A549 (cell line): ENCODE results near the gene TLE1.

Experiments used
- EP300 ChIP-seq, 2 experiments: fragments of >200 bp; sonication (Bioruptor Twin); formaldehyde crosslinking; IDR thresholded peaks; 2 replicates in 1 of 2; 3 replicates in 1 of 2; pipeline ENCODE4 v1.6.1; 2016 to 2017
- TF ChIP-seq, protein P1 (sequence below): fragments of >200 bp; sonication (Bioruptor Twin); formaldehyde crosslinking; IDR thresholded peaks from 3 replicates; pipeline ENCODE4 v1.5.1; 2016

DNA sequence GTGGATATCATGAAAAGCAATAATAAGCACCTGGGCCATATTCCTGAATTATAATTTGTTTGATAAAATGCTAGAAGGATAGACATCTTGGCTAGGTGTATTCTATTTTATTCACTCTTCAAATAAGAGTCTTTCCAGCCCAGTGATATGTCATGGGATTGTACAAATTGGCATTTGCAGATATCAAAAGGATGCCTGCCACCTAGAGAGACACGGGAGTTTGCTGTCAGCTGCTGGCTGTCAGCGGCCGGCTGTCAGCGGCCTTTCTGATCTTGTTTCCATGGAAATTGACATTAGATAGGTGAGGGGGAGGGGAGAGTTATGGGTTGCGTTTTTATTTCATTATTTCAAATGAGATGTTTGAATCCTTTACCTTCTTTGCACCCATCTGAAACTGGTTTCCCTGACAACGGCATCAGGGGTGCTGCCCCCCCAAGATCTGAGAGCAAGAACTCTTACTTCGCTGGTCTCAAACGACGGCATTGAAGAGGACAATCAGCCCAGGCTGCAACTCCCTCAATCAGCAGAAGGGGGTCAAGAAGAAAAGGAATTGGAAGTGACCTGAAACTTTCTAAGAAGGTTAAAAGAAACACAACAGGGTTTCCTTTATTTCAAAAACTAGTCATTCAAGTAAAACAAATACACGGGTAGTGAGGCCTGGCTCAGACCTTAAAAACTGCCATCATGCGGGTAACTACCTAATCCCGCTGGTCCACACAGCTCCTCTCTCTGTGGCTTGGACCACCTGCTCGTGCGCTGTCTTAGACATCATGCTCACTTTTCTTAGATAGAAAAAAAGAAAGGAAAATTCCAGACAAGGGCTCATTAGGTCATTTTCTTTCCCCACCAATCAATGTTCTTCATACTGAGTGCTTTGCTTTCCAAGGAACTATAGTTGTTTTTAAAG lies 115.7 kb downstream of the TLE1 start:
- TF ChIP-seq, protein P1, sequence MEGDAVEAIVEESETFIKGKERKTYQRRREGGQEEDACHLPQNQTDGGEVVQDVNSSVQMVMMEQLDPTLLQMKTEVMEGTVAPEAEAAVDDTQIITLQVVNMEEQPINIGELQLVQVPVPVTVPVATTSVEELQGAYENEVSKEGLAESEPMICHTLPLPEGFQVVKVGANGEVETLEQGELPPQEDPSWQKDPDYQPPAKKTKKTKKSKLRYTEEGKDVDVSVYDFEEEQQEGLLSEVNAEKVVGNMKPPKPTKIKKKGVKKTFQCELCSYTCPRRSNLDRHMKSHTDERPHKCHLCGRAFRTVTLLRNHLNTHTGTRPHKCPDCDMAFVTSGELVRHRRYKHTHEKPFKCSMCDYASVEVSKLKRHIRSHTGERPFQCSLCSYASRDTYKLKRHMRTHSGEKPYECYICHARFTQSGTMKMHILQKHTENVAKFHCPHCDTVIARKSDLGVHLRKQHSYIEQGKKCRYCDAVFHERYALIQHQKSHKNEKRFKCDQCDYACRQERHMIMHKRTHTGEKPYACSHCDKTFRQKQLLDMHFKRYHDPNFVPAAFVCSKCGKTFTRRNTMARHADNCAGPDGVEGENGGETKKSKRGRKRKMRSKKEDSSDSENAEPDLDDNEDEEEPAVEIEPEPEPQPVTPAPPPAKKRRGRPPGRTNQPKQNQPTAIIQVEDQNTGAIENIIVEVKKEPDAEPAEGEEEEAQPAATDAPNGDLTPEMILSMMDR: no peak
- TF ChIP-seq EP300 (IDR thresholded peaks at IDR 0.05): no peak
